Measurements from ENCODE around the gene TIMM13. TPM values are rescaled to one million over a fixed set of nuclear protein-coding genes. Genes with fewer than 3 reads are reported as not detected.

TIMM13 gene
- total and polyA plus RNA-seq, 2 of the 8 experiments (the other 6 are each of a cell fraction or from before 2014, with no cell fraction given) = 270 to 275 TPM

- TF ChIP-seq RXRA (IDR thresholded peaks at IDR 0.05; ENCODE audit: insufficient read depth, low read depth, low read length) (no peak), KDM4A (IDR thresholded peaks at IDR 0.05; ENCODE audit: low read depth, low read length, severe bottlenecking) (peak; percentile 59), BCL11A (IDR thresholded peaks at IDR 0.05; ENCODE audit: low read depth in 2 of 2, low read length in 2 of 2) (no peak), SIN3A (conservative IDR thresholded peaks at IDR 0.05 in 1 of 2, IDR thresholded peaks at IDR 0.05 in 1 of 2; ENCODE audit: low read depth in 1 of 2, low read length in 2 of 2) (0 out of 4 replicates have a peak, but pooled peaks of 1 of the 2 experiments have one; percentile 30), TEAD4 (IDR thresholded peaks at IDR 0.05; ENCODE audit: low read depth, low read length) (0 out of 2 replicates have a peak, but pooled peaks have one; percentile 8), HDAC2 (IDR thresholded peaks at IDR 0.05; ENCODE audit: borderline replicate concordance in 1 of 2, low read depth in 2 of 2, low read length in 2 of 2) (peak in 1 of 2 experiments; percentile 85; a peak in 1 of 4 replicates), POU5F1 (IDR thresholded peaks at IDR 0.05; ENCODE audit: low read depth, low read length) (no peak), MAX (IDR thresholded peaks at IDR 0.05) (peak; percentile 39)
- TF ChIP-seq, protein P1, sequence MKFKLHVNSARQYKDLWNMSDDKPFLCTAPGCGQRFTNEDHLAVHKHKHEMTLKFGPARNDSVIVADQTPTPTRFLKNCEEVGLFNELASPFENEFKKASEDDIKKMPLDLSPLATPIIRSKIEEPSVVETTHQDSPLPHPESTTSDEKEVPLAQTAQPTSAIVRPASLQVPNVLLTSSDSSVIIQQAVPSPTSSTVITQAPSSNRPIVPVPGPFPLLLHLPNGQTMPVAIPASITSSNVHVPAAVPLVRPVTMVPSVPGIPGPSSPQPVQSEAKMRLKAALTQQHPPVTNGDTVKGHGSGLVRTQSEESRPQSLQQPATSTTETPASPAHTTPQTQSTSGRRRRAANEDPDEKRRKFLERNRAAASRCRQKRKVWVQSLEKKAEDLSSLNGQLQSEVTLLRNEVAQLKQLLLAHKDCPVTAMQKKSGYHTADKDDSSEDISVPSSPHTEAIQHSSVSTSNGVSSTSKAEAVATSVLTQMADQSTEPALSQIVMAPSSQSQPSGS (IDR thresholded peaks at IDR 0.05; ENCODE audit: low read length) = no peak
- TF ChIP-seq, protein P2, sequence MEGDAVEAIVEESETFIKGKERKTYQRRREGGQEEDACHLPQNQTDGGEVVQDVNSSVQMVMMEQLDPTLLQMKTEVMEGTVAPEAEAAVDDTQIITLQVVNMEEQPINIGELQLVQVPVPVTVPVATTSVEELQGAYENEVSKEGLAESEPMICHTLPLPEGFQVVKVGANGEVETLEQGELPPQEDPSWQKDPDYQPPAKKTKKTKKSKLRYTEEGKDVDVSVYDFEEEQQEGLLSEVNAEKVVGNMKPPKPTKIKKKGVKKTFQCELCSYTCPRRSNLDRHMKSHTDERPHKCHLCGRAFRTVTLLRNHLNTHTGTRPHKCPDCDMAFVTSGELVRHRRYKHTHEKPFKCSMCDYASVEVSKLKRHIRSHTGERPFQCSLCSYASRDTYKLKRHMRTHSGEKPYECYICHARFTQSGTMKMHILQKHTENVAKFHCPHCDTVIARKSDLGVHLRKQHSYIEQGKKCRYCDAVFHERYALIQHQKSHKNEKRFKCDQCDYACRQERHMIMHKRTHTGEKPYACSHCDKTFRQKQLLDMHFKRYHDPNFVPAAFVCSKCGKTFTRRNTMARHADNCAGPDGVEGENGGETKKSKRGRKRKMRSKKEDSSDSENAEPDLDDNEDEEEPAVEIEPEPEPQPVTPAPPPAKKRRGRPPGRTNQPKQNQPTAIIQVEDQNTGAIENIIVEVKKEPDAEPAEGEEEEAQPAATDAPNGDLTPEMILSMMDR (IDR thresholded peaks at IDR 0.05; ENCODE audit: control extremely low read depth in 1 of 3, insufficient read depth in 1 of 3, low read depth in 1 of 3, low read length in 3 of 3) = peak in 1 of 3 experiments; percentile 10; a peak in 1 of 4 replicates
Observed at GRCh38 chr19:2461751-2462634, 34.6 kb upstream of the TIMM13 start (continued).

Measured in H1 (cell line).